LNCaP clone FGC (cell line): ENCODE measurements around the gene PHF21A.
A peak's percentile ranks its signal among the peaks of the same experiment; 100 is the strongest.

ENCODE experiments used
- DNase-seq: peaks from one replicate; pipeline ENCODE4 v3.0.0-alpha.2; 2011; ENCODE audit warnings: low read depth
- H3K4me3 ChIP-seq: 2 replicates; pipeline ENCODE4 v1.5.1; 2011; ENCODE audit warnings: mild to moderate bottlenecking, low read depth, low read length, control low read depth
- TF ChIP-seq, protein P1 (sequence below): IDR thresholded peaks from 2 replicates; pipeline ENCODE4 v1.5.1; 2012; ENCODE audit warnings: mild to moderate bottlenecking; ENCODE audit not compliant: control insufficient read depth, insufficient read depth; ENCODE audit errors: extremely low read depth

PHF21A gene

DNA sequence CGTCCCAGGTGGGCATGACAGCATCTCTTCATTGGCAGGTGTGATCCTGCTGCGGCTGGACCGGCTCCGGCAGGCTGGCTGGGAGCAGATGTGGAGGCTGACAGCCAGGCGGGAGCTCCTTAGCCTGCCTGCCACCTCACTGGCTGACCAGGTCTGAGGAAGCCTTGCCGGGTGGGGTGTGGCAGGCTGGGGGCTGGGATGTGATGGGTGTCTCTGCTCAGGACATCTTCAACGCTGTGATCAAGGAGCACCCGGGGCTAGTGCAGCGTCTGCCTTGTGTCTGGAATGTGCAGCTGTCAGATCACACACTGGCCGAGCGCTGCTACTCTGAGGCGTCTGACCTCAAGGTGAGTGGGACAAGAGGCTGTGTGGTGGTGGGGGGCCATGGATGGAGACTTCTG lies 195.3 kb downstream of the PHF21A start:
- H3K4me3 ChIP-seq = no peak overlapping the region
- TF ChIP-seq, protein P1, sequence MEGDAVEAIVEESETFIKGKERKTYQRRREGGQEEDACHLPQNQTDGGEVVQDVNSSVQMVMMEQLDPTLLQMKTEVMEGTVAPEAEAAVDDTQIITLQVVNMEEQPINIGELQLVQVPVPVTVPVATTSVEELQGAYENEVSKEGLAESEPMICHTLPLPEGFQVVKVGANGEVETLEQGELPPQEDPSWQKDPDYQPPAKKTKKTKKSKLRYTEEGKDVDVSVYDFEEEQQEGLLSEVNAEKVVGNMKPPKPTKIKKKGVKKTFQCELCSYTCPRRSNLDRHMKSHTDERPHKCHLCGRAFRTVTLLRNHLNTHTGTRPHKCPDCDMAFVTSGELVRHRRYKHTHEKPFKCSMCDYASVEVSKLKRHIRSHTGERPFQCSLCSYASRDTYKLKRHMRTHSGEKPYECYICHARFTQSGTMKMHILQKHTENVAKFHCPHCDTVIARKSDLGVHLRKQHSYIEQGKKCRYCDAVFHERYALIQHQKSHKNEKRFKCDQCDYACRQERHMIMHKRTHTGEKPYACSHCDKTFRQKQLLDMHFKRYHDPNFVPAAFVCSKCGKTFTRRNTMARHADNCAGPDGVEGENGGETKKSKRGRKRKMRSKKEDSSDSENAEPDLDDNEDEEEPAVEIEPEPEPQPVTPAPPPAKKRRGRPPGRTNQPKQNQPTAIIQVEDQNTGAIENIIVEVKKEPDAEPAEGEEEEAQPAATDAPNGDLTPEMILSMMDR = no peak
- DNase-seq = no peak

DNA sequence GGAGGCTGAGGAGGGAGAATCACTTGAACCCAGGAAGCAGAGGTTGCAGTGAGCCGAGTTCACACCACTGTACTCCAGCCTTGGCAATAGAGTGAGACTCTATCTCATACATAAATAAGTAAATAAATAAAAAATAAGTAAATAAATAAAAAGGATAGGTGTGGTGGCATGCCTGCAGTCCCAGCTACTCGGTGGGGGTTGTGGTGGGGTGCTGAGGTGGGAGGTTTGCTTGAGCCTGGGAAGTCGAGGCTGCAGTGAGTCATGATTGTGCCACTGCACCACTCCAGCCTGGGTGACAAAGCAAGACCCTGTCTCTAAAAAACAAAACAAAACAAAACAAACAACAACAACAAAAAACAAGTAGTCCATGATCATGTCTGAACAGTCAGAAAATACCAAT lies 195.7 kb downstream of the PHF21A start:
- TF ChIP-seq, protein P1 = no peak
- H3K4me3 ChIP-seq = no peak overlapping the region
- DNase-seq = no peak

DNA sequence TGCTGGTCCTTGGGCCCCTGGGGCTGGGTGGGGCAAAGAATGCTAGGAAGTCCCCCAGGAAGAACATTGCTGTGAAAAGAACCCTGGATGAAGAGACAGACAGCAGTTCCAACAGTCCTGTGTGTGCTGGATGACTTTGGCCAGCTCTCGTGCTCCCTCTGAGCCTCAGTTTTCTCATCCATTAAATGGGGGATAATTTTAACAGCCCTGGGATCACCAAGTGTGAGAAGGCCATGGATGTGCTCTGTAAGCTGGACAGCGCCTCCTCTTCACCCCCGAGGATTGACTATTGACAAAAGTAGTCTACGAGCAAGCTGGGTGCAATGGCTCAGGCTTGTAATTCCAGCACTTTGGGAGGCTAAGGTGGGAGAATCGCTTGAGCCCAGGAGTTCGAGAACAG lies 196.3 kb downstream of the PHF21A start:
- no peak overlapping the region for H3K4me3 ChIP-seq
- no peak for DNase-seq
- TF ChIP-seq, protein P1 = no peak

DNA sequence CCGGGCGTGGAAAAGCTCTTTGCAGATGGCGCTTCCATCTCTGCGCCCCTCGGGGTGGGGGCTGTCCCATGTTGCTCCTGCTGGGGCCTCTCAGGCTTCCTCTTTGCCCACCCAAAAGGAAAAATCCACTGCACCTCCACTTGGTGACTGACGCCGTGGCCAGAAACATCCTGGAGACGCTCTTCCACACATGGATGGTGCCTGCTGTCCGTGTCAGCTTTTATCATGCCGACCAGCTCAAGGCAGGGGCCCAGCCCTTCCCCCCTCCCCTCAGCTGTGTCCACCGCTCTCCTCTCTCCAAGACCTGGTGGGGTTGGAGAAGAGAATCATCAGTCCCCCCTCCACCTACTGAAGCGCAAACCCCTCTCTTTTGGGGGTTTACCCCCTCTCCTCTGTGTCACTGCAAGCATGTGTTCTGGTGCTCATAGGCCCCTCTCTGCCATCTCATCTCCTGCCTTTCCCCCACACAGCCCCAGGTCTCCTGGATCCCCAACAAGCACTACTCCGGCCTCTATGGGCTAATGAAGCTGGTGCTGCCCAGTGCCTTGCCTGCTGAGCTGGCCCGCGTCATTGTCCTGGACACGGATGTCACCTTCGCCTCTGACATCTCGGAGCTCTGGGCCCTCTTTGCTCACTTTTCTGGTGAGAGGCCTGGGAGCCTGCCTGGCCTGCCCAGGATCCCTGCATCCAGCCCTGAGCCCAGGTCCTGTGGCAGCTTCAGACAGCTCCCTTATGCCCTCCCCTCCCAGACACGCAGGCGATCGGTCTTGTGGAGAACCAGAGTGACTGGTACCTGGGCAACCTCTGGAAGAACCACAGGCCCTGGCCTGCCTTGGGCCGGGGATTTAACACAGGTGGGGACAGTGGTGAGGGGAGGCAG lies 197.0 kb downstream of the PHF21A start:
- TF ChIP-seq, protein P1 = no peak
- no peak overlapping the region for H3K4me3 ChIP-seq
- no peak for DNase-seq

DNA sequence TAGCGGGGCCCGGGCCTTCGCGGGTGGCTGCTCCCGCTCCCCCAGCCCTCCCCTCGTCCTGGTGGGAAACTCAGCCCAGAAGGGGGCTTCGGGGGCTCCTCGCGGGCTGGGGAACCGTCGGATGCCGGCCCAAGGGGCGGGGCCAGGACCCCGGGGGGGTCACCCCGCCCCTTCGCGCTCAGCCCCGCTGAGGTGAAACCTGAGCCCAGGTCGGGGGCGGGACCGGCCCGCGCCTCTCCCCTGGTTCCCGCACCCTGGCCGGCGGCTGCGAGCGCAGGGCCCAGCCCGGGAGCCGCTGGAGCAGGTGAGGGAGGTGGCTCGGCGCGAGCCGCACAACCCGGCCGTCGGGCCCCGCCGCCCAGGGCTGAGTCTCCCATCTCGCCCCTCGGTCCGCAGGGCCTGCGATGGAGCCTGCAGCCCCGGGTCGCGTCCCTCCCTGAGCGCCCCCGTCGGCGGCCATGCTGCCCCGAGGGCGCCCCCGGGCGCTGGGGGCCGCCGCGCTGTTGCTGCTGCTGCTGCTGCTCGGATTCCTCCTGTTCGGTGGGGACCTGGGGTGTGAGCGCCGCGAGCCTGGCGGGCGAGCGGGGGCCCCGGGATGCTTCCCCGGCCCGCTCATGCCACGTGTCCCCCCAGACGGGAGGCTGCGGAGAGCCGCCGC lies 198.7 kb downstream of the PHF21A start, which contains the start of gene LARGE2:
LARGE2 (plus strand) TSS at position 232 of the 658 bp plus-strand sequence; CDS start at position 459, 227 bp downstream.
- TF ChIP-seq, protein P1 = 0 out of 2 replicates have a peak, but pooled peaks have one; percentile 7
- H3K4me3 ChIP-seq = peak within 1 kb of the TSS; percentile 52
- no peak for DNase-seq

DNA sequence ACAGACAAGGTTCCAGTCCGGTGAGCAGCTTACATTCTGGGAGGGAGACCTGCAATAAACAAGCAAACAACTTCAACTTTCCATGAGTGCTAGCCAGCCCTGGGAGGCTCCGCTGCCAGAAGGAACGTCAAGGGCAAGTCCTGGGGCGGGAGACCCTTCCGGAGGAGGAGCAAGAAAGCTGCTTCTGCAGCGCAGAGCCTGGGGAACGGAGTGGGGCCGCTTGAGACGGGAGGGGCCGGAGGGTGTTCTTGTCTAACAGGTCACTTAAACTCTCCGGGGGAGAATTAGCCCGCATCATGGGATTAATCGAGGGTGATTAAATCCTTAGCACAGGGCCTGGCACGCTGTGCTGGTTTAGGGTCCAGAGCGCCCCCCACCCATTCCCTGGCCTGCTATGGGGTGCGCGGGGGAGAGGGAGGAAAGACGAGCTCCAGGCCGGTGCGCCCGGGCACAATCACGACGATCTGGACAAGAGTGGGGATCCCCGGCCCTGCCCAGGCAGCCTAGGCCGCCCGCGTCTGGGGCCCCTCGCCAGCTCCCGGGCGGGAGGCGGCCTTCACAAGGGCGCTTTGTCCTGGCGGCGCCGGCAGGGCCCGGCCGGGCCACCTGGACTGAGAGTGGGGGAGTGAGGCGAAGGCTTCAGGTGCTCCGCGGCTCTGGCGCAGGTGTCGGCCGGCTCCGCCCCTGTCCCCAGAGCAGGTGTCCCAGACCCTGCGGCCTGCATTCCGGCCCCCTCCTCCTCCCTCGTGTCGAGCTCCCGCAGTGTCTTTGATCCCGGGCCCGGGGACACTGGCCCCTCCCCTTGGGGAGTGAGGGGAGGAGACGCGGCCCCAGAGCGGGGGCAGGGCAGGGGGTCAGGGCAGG lies 199.5 kb downstream of the PHF21A start:
- H3K4me3 ChIP-seq = peak overlapping the region; percentile 52
- peak; percentile 76 for DNase-seq
- TF ChIP-seq, protein P1 = no peak
